Measurements from ENCODE around the gene INSC.

DNA sequence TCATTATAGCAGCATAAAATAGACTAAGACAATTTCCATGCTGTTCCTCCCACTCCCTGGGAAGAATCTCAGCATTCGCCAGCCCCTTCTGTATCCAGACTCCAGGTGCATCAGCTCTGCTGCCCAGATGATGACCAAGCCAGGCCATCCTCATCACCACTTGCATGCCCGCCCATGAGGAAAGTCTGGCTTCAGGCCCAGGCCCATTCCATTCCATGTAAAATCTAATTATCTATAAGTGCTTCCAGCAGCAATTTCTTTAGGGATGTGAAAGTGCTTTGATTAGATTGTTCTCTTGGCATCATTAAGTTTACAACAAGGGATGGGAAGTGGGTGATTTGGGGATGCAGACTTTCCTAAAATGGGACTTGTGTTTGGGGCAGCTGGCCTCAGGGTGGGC lies 100.3 kb downstream of the INSC start:
- TF ChIP-seq NFIC (IDR thresholded peaks at IDR 0.05) (no peak), TEAD4 (IDR thresholded peaks at IDR 0.05) (no peak), TAF1 (IDR thresholded peaks at IDR 0.05; ENCODE audit: low read depth) (no peak), YY1 (IDR thresholded peaks at IDR 0.05; ENCODE audit: low read depth) (no peak), EP300 (IDR thresholded peaks at IDR 0.05; ENCODE audit: borderline replicate concordance) (no peak), CEBPB (IDR thresholded peaks at IDR 0.05) (no peak), TCF12 (IDR thresholded peaks at IDR 0.05; ENCODE audit: low read depth) (no peak), EGR1 (IDR thresholded peaks at IDR 0.05) (no peak), RAD21 (IDR thresholded peaks at IDR 0.05; ENCODE audit: low read depth) (no peak), ZBTB7A (IDR thresholded peaks at IDR 0.05; ENCODE audit: low read depth) (no peak), CREB1 (IDR thresholded peaks at IDR 0.05; ENCODE audit: low read depth) (no peak), FOXM1 (IDR thresholded peaks at IDR 0.05; ENCODE audit: borderline replicate concordance, low read depth) (no peak)
- TF ChIP-seq, protein P1, sequence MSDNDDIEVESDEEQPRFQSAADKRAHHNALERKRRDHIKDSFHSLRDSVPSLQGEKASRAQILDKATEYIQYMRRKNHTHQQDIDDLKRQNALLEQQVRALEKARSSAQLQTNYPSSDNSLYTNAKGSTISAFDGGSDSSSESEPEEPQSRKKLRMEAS (IDR thresholded peaks at IDR 0.05) = no peak
- TF ChIP-seq, protein P2, sequence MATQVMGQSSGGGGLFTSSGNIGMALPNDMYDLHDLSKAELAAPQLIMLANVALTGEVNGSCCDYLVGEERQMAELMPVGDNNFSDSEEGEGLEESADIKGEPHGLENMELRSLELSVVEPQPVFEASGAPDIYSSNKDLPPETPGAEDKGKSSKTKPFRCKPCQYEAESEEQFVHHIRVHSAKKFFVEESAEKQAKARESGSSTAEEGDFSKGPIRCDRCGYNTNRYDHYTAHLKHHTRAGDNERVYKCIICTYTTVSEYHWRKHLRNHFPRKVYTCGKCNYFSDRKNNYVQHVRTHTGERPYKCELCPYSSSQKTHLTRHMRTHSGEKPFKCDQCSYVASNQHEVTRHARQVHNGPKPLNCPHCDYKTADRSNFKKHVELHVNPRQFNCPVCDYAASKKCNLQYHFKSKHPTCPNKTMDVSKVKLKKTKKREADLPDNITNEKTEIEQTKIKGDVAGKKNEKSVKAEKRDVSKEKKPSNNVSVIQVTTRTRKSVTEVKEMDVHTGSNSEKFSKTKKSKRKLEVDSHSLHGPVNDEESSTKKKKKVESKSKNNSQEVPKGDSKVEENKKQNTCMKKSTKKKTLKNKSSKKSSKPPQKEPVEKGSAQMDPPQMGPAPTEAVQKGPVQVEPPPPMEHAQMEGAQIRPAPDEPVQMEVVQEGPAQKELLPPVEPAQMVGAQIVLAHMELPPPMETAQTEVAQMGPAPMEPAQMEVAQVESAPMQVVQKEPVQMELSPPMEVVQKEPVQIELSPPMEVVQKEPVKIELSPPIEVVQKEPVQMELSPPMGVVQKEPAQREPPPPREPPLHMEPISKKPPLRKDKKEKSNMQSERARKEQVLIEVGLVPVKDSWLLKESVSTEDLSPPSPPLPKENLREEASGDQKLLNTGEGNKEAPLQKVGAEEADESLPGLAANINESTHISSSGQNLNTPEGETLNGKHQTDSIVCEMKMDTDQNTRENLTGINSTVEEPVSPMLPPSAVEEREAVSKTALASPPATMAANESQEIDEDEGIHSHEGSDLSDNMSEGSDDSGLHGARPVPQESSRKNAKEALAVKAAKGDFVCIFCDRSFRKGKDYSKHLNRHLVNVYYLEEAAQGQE (IDR thresholded peaks at IDR 0.05; ENCODE audit: low read depth) = no peak
